Astrocyte of the hippocampus (primary cell): ENCODE measurements around the gene LAS1L.
A peak's percentile ranks its signal among the peaks of the same experiment; 100 is the strongest.
"Not testable (repeated sequence)": the region's sequence is repeated elsewhere in the genome, so short reads cannot be mapped to it uniquely, and the experiment has no call there.

Experiments used
- DNase-seq: peaks from one replicate; pipeline ENCODE4 v3.0.0; 2011; ENCODE audit warnings: low read depth, low spot score

LAS1L gene

DNA sequence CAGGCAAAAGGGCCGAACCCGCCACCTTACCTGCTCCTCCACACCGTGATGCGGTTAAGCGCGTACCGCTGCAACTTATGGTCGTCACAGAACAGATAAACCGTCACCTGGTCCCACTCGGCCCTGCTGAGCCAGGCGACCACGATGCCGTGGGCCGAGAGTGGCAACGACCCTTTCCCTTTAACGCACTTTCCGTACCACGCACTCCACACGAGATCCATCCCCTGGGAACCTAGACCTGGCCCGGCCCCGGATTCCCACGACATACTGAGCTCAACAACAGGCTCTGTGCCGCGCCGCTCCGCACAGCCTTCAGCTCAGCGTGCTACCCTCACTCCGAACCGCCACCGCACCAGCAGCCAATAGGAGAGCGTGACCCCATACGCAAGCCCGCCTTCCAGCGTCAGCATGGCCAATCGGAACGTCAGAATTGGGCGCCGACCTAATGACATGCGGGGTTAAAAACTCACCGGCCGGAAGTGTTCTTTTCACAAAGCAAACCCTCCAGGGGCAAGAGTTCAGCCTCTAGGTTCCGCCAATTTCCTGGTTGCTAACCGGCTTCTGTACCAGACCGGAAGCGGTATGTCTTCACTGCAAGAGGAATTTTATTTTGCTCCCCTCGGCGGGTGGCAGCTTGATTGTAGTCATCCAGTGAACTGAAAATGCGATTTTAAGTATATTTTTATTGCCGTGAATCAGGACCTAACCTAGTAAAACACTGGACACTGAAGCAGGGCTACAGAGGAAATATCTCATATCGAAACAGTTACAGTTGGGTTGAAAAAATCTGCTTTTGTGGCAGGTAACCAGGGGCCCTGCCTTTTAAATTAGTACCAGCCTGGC, at the start of gene LAS1L:
LAS1L (minus strand) TSS at position 338 of the 843 bp plus-strand sequence; CDS start at position 266, 72 bp downstream.
- peak; percentile 95 for DNase-seq

- no peak for DNase-seq
These were observed 48.0 kb upstream of the LAS1L start for GRCh38 chrX:65582450-65583082.

DNA sequence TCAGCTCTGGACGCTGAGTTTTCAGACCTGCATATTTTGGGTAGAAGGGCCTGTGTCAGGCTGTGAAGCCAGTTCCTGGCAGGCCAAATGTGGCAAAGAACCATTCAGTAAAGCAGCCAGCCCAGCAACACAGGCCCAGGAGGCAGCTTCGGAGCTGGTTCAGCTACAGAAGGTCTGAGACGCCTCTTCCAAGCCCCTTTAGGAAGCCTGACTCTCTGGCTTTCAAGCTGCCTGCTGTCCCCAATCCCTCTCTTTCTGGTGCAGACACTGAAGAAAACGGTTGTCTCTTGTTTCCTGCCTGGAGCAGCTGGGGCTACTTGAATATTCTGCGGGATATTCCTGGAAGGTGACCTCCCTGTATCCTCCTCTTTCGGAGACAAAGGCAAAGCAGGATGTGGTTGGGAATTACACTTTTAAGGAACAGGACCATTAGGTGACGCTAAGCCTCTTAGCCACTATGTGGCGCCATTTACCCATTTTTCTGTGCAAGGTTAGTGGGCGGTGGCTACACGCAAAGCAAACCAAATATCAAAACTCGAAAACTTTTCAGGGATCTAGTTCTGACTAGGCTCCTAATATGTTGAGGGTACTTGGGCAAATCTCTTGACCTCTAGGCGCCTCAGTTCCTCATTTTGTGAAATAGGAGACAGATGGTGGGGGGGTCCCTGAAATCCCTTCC, 47.2 kb upstream of the LAS1L start:
- DNase-seq, result peak; percentile 73

GRCh38 chrX:65578346-65578745, 43.8 kb upstream of the LAS1L start:
- DNase-seq, result no peak

- no peak for DNase-seq
These were observed 41.6 kb upstream of the LAS1L start for GRCh38 chrX:65576160-65576559.

DNA sequence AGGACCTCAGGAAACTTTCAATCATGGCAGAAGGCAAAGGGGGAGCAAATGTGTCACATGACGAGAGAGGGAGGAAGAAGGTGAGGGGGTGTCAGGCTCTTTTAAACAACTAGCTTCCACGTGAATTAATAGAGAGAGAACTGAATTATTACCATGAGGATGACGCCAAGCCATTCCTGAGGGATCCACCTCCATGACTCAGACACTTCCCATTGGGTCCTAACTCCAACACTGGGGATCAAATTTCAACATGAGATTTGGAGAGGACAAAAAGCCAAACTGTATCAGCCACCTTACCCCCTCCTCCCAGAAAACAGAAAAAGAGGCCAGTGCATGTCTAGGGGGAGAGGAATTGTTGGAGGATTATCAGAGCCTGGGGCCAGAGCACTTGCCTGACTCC, 40.4 kb upstream of the LAS1L start:
- no peak for DNase-seq

- no peak for DNase-seq
These were observed 39.8 kb upstream of the LAS1L start for GRCh38 chrX:65574356-65574755.

DNA sequence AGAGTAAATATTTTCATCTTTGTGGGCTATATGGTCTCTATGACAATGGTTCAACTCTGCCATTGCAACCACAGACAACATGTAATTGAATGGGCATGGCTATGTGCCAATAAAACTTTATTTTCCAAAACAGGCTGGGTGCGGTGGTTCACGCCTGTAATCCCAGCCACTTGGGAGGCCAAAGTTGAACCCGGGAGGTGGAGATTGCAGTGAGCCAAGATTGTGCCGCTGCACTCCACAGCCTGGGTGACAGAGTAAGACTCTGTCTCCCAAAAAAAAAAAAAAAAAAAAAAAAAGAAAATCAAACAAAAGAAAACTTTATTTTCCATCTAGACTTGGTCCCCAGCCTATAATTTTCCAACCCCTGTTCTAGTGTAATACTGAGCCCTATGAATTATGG, 38.4 kb upstream of the LAS1L start:
- no peak for DNase-seq

DNA sequence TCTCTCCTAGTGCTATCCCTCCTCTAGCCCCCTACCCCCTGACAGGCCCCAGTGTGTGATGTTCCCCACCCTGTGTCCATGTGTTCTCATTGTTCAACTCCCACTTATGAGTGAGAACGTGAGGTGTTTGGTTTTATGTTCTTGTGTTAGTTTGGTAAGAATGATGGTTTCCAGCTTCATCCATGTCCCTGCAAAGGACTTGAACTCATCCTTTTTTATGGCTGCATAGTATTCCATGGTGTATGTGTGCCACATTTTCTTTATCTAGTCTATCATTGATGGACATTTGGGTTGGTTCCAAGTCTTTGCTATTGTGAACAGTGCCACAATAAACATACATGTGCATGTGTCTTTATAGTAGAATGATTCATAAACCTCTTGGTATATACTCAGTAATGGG, 28.3 kb upstream of the LAS1L start:
- not testable (repeated sequence) for DNase-seq

DNA sequence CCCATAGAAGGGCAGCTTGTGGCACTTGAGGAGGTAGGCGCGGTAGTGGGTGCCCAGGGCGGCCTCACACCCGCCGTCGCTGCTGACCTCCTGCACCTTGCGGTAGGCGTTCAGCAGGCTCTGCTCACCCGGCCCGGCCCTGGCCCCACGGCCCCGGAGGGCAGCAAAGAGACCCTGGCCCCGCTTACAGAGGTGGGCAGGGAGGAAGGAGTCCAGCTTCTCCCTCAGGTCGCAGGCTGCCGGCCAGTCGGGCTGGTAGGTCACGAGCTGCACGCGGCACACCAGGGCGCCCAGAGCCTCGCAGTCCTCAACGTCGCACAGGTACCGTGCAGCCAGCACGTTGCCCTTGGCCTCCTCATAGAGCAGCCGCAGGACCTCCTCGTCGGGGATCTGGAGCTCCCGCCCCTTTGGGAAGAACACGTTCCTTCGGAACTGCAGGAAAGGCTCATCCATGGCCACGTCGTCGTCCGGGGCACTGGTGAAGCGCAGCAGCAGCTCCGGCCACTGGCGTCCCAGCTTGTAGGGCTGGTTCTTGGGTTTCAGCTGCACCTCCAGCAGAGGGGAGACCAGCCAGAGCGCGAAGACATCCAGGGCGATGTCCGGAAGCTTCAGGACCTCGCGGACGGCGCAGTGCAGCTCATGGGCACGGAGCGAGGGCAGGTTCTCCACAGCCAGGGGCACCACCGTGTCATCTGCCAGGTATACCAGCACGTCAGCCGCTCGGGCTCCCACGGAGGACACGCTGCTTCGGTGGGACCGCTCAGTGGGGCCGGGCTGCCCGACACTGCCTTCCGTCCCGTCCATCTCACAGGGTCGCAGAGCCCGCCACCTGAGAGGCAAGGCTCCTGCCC, 17.1 kb upstream of the LAS1L start:
- DNase-seq, result no peak

- no peak for DNase-seq
These were observed 16.5 kb upstream of the LAS1L start for GRCh38 chrX:65551086-65551485.

DNA sequence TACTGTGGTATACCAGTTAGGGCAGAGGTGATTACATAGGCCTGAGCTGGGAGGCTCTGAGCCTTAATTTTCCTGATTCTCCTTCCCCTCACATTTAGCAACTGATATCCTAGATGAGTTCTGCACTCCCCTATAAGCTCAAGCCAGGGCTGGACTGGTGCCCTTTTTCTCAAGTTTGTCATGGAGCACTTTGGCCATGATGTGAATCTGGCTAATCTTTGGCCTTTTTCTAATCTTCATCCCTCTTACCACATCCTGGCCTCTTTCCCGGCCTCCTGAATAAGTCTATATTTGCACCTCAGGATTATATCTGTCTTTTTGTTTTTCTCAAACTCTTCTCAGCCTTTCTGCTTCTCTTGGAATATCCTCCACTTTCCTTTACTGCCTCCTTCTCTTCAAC, 10.9 kb upstream of the LAS1L start:
- DNase-seq, result no peak

- DNase-seq, result peak; percentile 46
These were observed 2.6 kb upstream of the LAS1L start for GRCh38 chrX:65537229-65537628.

DNA sequence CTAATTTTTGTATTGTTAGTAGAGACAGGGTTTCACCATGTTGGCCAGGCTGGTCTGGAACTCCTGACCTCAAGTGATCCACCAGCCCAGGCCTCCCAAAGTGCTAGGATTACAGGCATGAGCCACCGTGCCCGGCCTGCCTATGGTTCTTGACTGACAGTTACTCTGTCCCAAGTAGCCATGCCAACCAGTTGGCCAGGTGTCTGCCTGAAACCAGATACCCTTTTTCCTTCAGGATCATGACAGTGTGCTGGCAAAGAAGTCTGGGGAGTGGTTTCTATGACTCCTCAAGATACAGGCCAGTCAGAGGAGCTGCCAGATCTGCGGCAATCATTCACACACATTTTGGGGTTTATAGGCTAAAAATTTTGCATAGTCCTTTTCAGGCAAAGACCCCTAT, 1.7 kb upstream of the LAS1L start:
- DNase-seq, result no peak

DNA sequence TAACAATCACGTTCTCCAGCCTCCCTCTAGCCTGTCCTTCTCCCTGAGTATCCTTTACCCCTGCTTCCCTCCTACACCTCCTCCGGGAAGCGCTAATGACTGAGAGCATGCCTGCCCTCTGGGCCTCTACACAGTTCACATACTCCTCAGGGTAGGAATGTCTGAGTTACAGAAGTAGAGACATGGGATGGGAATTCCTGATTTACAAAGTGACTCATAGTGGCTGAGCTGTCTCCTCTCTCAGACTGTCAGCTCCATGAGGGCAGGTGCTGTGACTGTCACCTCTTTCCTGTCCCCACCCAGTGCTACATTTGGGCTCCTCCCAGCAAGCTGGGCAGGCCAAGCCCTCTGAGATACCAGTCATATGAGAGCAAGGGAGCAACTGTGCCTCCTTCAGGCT, 2.6 kb downstream of the LAS1L start:
- DNase-seq, result no peak

DNA sequence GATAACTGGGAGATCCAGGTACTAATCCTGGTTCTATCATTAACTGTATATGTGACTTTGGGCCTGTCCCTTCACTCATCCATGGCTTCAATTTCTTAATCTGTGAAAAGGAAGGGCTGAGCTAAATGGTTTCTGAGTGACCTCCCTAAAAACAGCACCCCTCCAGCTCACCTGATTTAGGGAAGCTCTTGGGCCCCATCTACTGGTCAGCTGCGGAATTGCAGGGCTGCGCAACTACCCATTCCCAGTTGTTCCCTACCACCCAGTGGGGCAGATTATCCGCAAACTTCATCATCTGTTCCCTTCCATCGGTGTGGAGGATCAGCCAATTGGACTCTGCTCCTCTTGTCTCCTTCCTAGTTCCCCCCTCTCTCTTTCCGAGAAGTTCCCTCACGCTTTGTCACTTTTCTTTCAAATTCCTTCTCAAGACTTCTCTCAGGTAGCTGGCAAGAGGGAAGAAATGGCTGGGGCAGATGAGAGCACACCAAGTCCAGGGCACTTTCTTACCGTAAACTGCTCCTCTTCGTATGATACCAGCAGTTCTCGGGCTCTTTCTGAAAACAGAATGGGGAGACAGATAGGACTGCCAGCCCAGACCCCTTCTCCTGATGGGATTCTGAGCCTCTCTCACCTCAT, 5.8 kb downstream of the LAS1L start:
- peak; percentile 45 for DNase-seq

DNA sequence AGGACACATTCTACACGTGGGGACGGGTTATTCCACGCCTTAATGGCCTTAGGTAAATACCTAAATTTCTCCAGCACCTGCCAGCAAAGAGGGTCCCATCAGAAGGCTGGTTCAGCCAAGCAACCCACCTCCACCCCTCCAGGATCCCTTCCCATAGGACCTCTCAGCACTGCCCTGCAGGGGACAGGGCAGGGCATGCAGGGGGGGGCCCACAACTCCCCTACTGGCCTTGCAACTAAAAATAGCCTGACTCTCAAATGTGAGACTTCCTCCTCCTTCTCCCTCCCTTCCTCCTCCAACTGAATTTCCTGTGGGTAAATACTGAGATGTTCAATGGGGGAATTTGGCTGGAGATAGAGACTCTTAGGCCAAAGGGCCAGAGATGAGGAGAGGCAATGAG, 6.3 kb downstream of the LAS1L start:
- no peak for DNase-seq

DNA sequence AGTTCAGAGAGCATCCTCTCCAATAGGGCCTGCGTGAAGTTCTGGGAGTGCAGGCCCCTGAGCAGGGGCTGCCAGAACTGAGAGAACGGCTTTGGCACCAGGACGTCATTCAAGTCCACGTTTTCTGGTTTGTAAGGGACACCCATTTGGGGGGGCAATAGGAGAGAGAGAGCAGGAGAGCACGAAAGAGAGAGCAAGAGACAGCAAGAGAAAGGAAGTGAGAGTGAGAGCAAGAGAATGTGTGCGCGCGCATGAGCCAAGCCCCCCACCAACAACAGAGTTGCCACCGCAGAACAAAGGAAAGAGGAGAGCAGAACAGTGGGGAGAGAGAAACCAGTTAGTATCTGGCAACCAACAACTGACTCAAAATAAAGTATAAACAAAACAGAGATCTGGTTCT, 10.4 kb downstream of the LAS1L start:
- no peak for DNase-seq

GRCh38 chrX:65522739-65523372, 11.7 kb downstream of the LAS1L start:
- no peak for DNase-seq

DNA sequence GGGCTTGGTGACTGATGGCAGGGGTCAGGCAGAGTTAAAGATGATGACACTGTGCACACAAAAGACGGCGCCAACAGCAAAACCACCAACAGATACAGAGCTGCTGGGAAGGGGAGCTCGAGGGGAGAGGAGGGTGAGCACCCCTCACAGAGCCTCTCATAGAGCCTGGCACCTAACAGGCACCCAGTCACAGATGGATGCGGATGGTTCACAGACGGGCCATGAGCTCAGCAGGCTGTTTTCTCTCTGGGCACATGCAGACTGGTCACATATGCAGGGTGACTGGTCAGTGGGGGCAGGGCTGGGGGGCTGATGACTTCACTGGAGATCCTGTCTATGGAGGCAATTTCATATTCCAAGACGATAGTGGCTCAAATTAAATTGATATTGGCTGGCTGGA, 15.1 kb downstream of the LAS1L start:
- DNase-seq, result not testable (repeated sequence)

GRCh38 chrX:65518980-65519379, 15.6 kb downstream of the LAS1L start:
- not testable (repeated sequence) for DNase-seq
